Keratinocyte (primary cell): ENCODE results near the gene HSPBP1. TPM values are rescaled to one million over a fixed set of nuclear protein-coding genes. Genes with fewer than 3 reads are reported as not detected.
A peak's percentile ranks its signal among the peaks of the same experiment; 100 is the strongest.

Source experiments
- DNase-seq: peaks from one replicate; pipeline ENCODE4 v3.0.0-alpha.2; 2011; ENCODE audit warnings: low read depth, missing footprints, low spot score
- FAIRE-seq: peaks from 2 replicates; lab custom pipeline; 2011; peaks lifted over from hg19 to GRCh38; lab: Jason Lieb, UNC
- H2AFZ ChIP-seq: 2 replicates; pipeline ENCODE4 v1.6.0; 2012; ENCODE audit warnings: low read length, control low read depth, inconsistent platforms; ENCODE audit not compliant: control insufficient read depth
- H3K27ac ChIP-seq: 2 replicates; pipeline ENCODE4 v1.5.1; 2011; ENCODE audit warnings: low read length; ENCODE audit not compliant: control insufficient read depth, insufficient read depth
- H3K27me3 ChIP-seq: 3 replicates; pipeline ENCODE4 v1.6.0; 2011; ENCODE audit warnings: low read length; ENCODE audit not compliant: control insufficient read depth, insufficient read depth; ENCODE audit errors: extremely low read depth
- H3K36me3 ChIP-seq, 2 experiments: 2 replicates in 1 of 2; 3 replicates in 1 of 2; pipeline ENCODE4 v1.5.1; 2011; ENCODE audit warnings: low read length in 2 of 2, mild to moderate bottlenecking in 1 of 2; ENCODE audit not compliant: control insufficient read depth in 2 of 2, insufficient read depth in 2 of 2; ENCODE audit errors: extremely low read depth in 1 of 2
- H3K4me1 ChIP-seq: 3 replicates; pipeline ENCODE4 v1.5.1; 2011; ENCODE audit warnings: low read length; ENCODE audit not compliant: control insufficient read depth, insufficient read depth; ENCODE audit errors: extremely low read depth
- H3K4me2 ChIP-seq: 3 replicates; pipeline ENCODE4 v1.6.0; 2011; ENCODE audit warnings: low read depth, low read length; ENCODE audit not compliant: control insufficient read depth, insufficient read depth; ENCODE audit errors: extremely low read depth
- H3K4me3 ChIP-seq, 3 experiments: fragments of 200-600 bp in 1 of 3; sonication (generic) in 1 of 3; 2 replicates in 2 of 3; 3 replicates in 1 of 3; pipeline ENCODE4 v1.5.1; 2011 to 2016; ENCODE audit warnings: low read length in 3 of 3, mild to moderate bottlenecking in 3 of 3, control low read depth in 2 of 3, inconsistent platforms in 1 of 3, low read depth in 1 of 3, mixed read lengths in 1 of 3, mixed run types in 1 of 3, moderate library complexity in 1 of 3; ENCODE audit not compliant: control insufficient read depth in 2 of 3, insufficient read depth in 2 of 3; ENCODE audit errors: extremely low read depth in 1 of 3
- H3K79me2 ChIP-seq: 2 replicates; pipeline ENCODE4 v1.6.0; 2012; ENCODE audit warnings: low read length; ENCODE audit not compliant: control insufficient read depth, insufficient read depth
- H3K9ac ChIP-seq: 3 replicates; pipeline ENCODE4 v1.6.0; 2011; ENCODE audit warnings: low read length; ENCODE audit not compliant: control insufficient read depth, insufficient read depth; ENCODE audit errors: extremely low read depth
- H3K9me1 ChIP-seq: 3 replicates; pipeline ENCODE4 v1.6.0; 2011; ENCODE audit warnings: low read length; ENCODE audit not compliant: control insufficient read depth, insufficient read depth; ENCODE audit errors: extremely low read depth
- H3K9me3 ChIP-seq: 2 replicates; pipeline ENCODE4 v1.5.1; 2012; ENCODE audit warnings: low read depth, low read length; ENCODE audit not compliant: control insufficient read depth
- H4K20me1 ChIP-seq: 3 replicates; pipeline ENCODE4 v1.6.0; 2011; ENCODE audit warnings: low read length; ENCODE audit not compliant: control insufficient read depth, insufficient read depth; ENCODE audit errors: extremely low read depth
- CTCF ChIP-seq, 3 experiments: IDR thresholded peaks in 1 of 3; conservative IDR thresholded peaks in 1 of 3; optimal IDR thresholded peaks in 1 of 3; 2 replicates in 2 of 3; 3 replicates in 1 of 3; pipeline versions ENCODE3 to v1.5.1; 2011; ENCODE audit warnings: low read length in 3 of 3, mild to moderate bottlenecking in 3 of 3, moderate library complexity in 2 of 3, control low read depth in 1 of 3, inconsistent platforms in 1 of 3; ENCODE audit not compliant: insufficient read depth in 2 of 3; ENCODE audit errors: extremely low read depth in 1 of 3
- EZH2 ChIP-seq: IDR thresholded peaks from one replicate; pipeline ENCODE4 v1.6.1; 2012; ENCODE audit warnings: inconsistent platforms, mild to moderate bottlenecking, low read length, moderate library complexity
- dilution Hi-C: fragments of 300-500 bp; cut with MboI; formaldehyde crosslinking; loops from one replicate; pipeline ENCODE4 v1.7.0; 2020; ENCODE audit warnings: low sequenced_read_pairs; ENCODE audit not compliant: extremely low pct_ligation_motif_present
- polyA plus RNA-seq, 5 experiments: library from polyadenylated mRNA; depleted of rRNA in 3 of 5; stranded (reverse) in 3 of 5; stranded (forward) in 1 of 5; unstranded in 1 of 5; fragments of >200 nt; gene quantifications; 1 replicate in 1 of 5; 2 replicates in 3 of 5; 3 replicates in 1 of 5; pipeline versions ENCODE4 v1.2.1 to v1.2.3, GENCODE V29; 2011 to 2012; ENCODE audit warnings: missing spikeins in 2 of 5, low read depth in 1 of 5, low replicate concordance in 1 of 5

The HSPBP1 gene
- polyA plus RNA-seq, 1 donor (not counting 4 experiments of a cell fraction or from before 2014, with no cell fraction given) = 20.2 TPM

DNA sequence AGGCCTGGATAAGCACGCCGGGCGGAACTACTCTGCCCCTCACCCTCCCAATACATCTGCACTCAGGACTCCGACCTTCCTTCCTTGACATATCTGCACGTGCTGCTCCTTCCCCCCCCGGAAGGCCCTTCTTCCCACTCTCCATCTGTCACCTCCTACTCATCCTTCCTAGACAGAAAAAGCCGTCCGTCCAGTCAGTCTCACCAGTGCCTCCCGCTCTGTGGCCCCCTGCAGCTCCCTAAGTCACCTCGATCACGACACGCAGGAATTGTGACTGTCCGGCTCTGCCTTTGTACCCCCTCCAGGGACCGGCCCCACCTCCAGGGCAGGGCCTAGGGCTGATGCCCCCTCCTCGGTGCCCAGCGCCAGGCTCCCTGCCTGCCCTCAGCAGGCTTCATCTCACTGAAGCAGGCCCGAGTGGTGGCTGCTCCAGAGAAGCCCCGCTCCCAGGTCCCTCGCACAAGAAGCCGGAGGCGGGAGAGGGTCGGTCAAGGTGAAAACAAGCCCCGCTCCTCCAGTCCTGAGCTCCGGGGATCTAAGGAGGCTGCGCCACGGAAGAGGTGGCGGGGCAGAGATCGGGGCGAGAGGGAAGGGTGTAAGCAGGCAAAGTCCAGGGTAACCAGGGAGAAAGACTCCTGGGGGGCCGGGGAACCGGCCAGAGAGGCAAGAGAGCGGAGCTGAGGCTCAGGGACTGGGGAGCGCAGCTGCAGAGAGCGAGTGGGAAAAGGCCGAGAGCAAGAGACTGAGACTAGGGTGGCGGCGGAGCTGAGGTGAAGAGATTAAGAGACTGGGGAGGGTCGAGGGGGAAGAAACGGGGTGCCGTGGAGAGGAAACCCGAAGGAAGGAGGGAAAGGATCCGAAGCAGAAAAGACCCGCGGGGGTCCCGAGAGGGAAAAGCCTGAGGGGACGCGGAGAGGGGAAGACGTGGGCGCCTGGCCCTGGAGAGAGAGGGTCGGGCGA, 22.2 kb downstream of the HSPBP1 start:
- Histone ChIP-seq H3K79me2 (peaks cover 59% of the 10 kb centered on the region), H3K27me3 (no peaks in the 10 kb centered on the region), H3K4me2 (peak overlapping the region; percentile 96), H3K9me3 (no peaks in the 10 kb centered on the region), H3K4me1 (peaks cover 27% of the 10 kb centered on the region), H3K4me3 (peak overlapping the region; percentile 79 to 99 (median 88)), H2AFZ (no peak overlapping the region), H3K36me3 (peaks cover 2 to 11% of the 10 kb centered on the region in 2 experiments), H3K9me1 (peaks cover 10% of the 10 kb centered on the region), H4K20me1 (peaks cover 39% of the 10 kb centered on the region), H3K27ac (peak overlapping the region; percentile 91), H3K9ac (peak overlapping the region; percentile 94)
- dilution Hi-C loops = no loop called here
- FAIRE-seq (no peak), DNase-seq (no peak)
- TF ChIP-seq EZH2 (no peak), CTCF (optimal IDR thresholded peaks at IDR 0.05 in 1 of 3, IDR thresholded peaks at IDR 0.05 in 1 of 3, conservative IDR thresholded peaks at IDR 0.05 in 1 of 3; ENCODE audit: extremely low read depth in 1 of 3, insufficient read depth in 2 of 3, low read length in 3 of 3) (no peak)

- Histone ChIP-seq H2AFZ (no peak overlapping the region), H3K27ac (peak overlapping the region; percentile 91), H3K4me1 (peaks cover 31% of the 10 kb centered on the region), H3K36me3 (peaks cover under 1 to 13% of the 10 kb centered on the region in 2 experiments), H3K9me1 (peaks cover 10% of the 10 kb centered on the region), H3K27me3 (no peaks in the 10 kb centered on the region), H3K9me3 (no peaks in the 10 kb centered on the region), H3K4me3 (peak overlapping the region; percentile 79 to 99 (median 88)), H4K20me1 (peaks cover 40% of the 10 kb centered on the region), H3K79me2 (peaks cover 67% of the 10 kb centered on the region), H3K4me2 (peak overlapping the region; percentile 96), H3K9ac (peak overlapping the region; percentile 94)
- no peak for TF ChIP-seq CTCF (optimal IDR thresholded peaks at IDR 0.05 in 1 of 3, IDR thresholded peaks at IDR 0.05 in 1 of 3, conservative IDR thresholded peaks at IDR 0.05 in 1 of 3; ENCODE audit: extremely low read depth in 1 of 3, insufficient read depth in 2 of 3, low read length in 3 of 3)
- no peak for TF ChIP-seq EZH2
- FAIRE-seq (no peak), DNase-seq (no peak)
- dilution Hi-C loops = no loop called here
These were observed 23.1 kb downstream of the HSPBP1 start for GRCh38 chr19:55256562-55257460.
